Fibroblast of pulmonary artery (primary cell): Measurements from ENCODE around the gene HBE1.
A peak's percentile ranks its signal among the peaks of the same experiment; 100 is the strongest.
"Not testable (repeated sequence)": the region's sequence is repeated elsewhere in the genome, so short reads cannot be mapped to it uniquely, and the experiment has no call there.

Experiments
- DNase-seq: peaks from one replicate; pipeline ENCODE4 v3.0.0-alpha.2; 2010; ENCODE audit warnings: low read depth
- H3K4me3 ChIP-seq: replicated peaks from 2 replicates; pipeline ENCODE4 v1.5.1; 2011; ENCODE audit warnings: low read depth, mild to moderate bottlenecking, control low read depth, low read length, moderate library complexity
- CTCF ChIP-seq: IDR thresholded peaks from 2 replicates; pipeline ENCODE4 v1.5.1; 2011; ENCODE audit warnings: mild to moderate bottlenecking, control low read depth, low read length, inconsistent platforms; ENCODE audit errors: missing control alignments

The HBE1 gene

GRCh38 chr11:5267033-5267563 is 2.6 kb downstream of the HBE1 start:
- no peak overlapping the region for H3K4me3 ChIP-seq
- no peak for TF ChIP-seq CTCF
- DNase-seq: no peak

GRCh38 chr11:5266609-5267008 is 3.1 kb downstream of the HBE1 start:
- TF ChIP-seq CTCF: no peak
- DNase-seq: no peak
- H3K4me3 ChIP-seq: no peak overlapping the region

GRCh38 chr11:5265832-5266231 is 3.9 kb downstream of the HBE1 start:
- no peak overlapping the region for H3K4me3 ChIP-seq
- DNase-seq: no peak
- no peak for TF ChIP-seq CTCF

GRCh38 chr11:5258543-5259262 is 11.0 kb downstream of the HBE1 start:
- no peak overlapping the region for H3K4me3 ChIP-seq
- no peak for TF ChIP-seq CTCF
- DNase-seq: no peak

GRCh38 chr11:5257296-5257695 is 12.4 kb downstream of the HBE1 start:
- H3K4me3 ChIP-seq: no peak overlapping the region
- no peak for DNase-seq
- TF ChIP-seq CTCF: no peak

GRCh38 chr11:5254646-5255413 is 14.9 kb downstream of the HBE1 start, which contains the start of gene HBG2:
Gene HBG2, minus strand, starts transcription at chr11:5254781. Its CDS starts 53 bp downstream, at chr11:5254728.
- H3K4me3 ChIP-seq: not testable (repeated sequence)
- peak; percentile 39 for DNase-seq

GRCh38 chr11:5254023-5254422 is 15.7 kb downstream of the HBE1 start:
- DNase-seq, H3K4me3 ChIP-seq: not testable (repeated sequence)

GRCh38 chr11:5253440-5253839 is 16.3 kb downstream of the HBE1 start:
- H3K4me3 ChIP-seq: not testable (repeated sequence)

More at GRCh38 chr11:5253440-5253839, 16.3 kb downstream of the HBE1 start:
- not testable (repeated sequence) for DNase-seq
